ENCODE measurements around the gene CST3. TPM values are rescaled to one million over a fixed set of nuclear protein-coding genes. Genes with fewer than 3 reads are reported as not detected.

The CST3 gene
- total and polyA plus RNA-seq, 11 donors = 240 to 1,194 (median 611) TPM

- no peaks in the 10 kb centered on the region for H3K27me3 ChIP-seq
- peak overlapping the region in 2 of 12 donors; percentile 70 to 71 for H3K27ac ChIP-seq
- no peak overlapping the region for H3K4me3 ChIP-seq
- intact Hi-C loops (cut with DNase I) = no loop called here
- no peak for ATAC-seq
- WGBS, 4 donors = 89 to 93% (median 92%) methylated on average over 8 of the region's 8 CpGs
- DNase-seq = no peak
- no peaks in the 10 kb centered on the region for H3K36me3 ChIP-seq
- peaks cover 0 to 32% (median 16%) of the 10 kb centered on the region in 12 donors for H3K4me1 ChIP-seq
- TF ChIP-seq POLR2A (IDR thresholded peaks at IDR 0.05) = no peak
- H3K9me3 ChIP-seq = no peaks in the 10 kb centered on the region
Observed at GRCh38 chr20:23658989-23659609, 21.3 kb upstream of the CST3 start.

GRCh38 chr20:23658336-23658735 is 20.6 kb upstream of the CST3 start:
- no peak for ATAC-seq
- H3K27me3 ChIP-seq = peaks cover 0 to 7% (median 0%) of the 10 kb centered on the region in 9 donors
- intact Hi-C loops (cut with DNase I) = no loop called here
- H3K36me3 ChIP-seq = no peaks in the 10 kb centered on the region
- no peaks in the 10 kb centered on the region for H3K9me3 ChIP-seq
- H3K27ac ChIP-seq = no peak overlapping the region
- 69 to 85% (median 74%) methylated on average over 2 of the region's 2 CpGs for WGBS, 4 donors
- peaks cover 0 to 40% (median 23%) of the 10 kb centered on the region in 12 donors for H3K4me1 ChIP-seq
- H3K4me3 ChIP-seq = no peak overlapping the region
- TF ChIP-seq, protein P1, sequence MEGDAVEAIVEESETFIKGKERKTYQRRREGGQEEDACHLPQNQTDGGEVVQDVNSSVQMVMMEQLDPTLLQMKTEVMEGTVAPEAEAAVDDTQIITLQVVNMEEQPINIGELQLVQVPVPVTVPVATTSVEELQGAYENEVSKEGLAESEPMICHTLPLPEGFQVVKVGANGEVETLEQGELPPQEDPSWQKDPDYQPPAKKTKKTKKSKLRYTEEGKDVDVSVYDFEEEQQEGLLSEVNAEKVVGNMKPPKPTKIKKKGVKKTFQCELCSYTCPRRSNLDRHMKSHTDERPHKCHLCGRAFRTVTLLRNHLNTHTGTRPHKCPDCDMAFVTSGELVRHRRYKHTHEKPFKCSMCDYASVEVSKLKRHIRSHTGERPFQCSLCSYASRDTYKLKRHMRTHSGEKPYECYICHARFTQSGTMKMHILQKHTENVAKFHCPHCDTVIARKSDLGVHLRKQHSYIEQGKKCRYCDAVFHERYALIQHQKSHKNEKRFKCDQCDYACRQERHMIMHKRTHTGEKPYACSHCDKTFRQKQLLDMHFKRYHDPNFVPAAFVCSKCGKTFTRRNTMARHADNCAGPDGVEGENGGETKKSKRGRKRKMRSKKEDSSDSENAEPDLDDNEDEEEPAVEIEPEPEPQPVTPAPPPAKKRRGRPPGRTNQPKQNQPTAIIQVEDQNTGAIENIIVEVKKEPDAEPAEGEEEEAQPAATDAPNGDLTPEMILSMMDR (IDR thresholded peaks at IDR 0.05) = no peak
- TF ChIP-seq POLR2A (IDR thresholded peaks at IDR 0.05) = no peak
- no peak for DNase-seq

- peaks cover 0 to 41% (median 25%) of the 10 kb centered on the region in 12 donors for H3K4me1 ChIP-seq
- H3K9me3 ChIP-seq = peaks cover 0 to 2% (median 0%) of the 10 kb centered on the region in 12 donors
- H3K27me3 ChIP-seq = peaks cover 0 to 7% (median 0%) of the 10 kb centered on the region in 9 donors
- WGBS, 4 donors = 70 to 76% (median 76%) methylated on average over 8 of the region's 8 CpGs
- peak overlapping the region in 1 of 12 donors; percentile 34 for H3K27ac ChIP-seq
- TF ChIP-seq, protein P1 (IDR thresholded peaks at IDR 0.05) = no peak
- TF ChIP-seq POLR2A (IDR thresholded peaks at IDR 0.05) = no peak
- H3K36me3 ChIP-seq = no peaks in the 10 kb centered on the region
- no peak for DNase-seq
- intact Hi-C loops (cut with DNase I) = no loop called here
- no peak overlapping the region for H3K4me3 ChIP-seq
- no peak for ATAC-seq
Observed at GRCh38 chr20:23657202-23657601, 19.4 kb upstream of the CST3 start.

- no peak for TF ChIP-seq POLR2A (IDR thresholded peaks at IDR 0.05)
- TF ChIP-seq, protein P1 (IDR thresholded peaks at IDR 0.05) = no peak
- Histone ChIP-seq H3K4me1 (peaks cover 0 to 41% (median 25%) of the 10 kb centered on the region in 12 donors), H3K9me3 (peaks cover 0 to 4% (median 0%) of the 10 kb centered on the region in 12 donors), H3K36me3 (no peaks in the 10 kb centered on the region), H3K27me3 (peaks cover 0 to 7% (median 0%) of the 10 kb centered on the region in 9 donors), H3K4me3 (peak overlapping the region in 8 of 12 donors; percentile 20 to 46 (median 34)), H3K27ac (peak overlapping the region in 11 of 12 donors; percentile 34 to 89 (median 74))
- intact Hi-C loops (cut with DNase I) = no loop called here
- 59 to 67% (median 63%) methylated on average over 10 of the region's 10 CpGs for WGBS, 4 donors
- DNase-seq = peak in 3 of 5 donors; percentile 40 to 77 (median 63)
- ATAC-seq = peak in 3 of 4 donors; percentile 44 to 69 (median 64)
Observed at GRCh38 chr20:23656372-23656771, 18.6 kb upstream of the CST3 start.

Measured in heart left ventricle (tissue), 16 donors.